Neural progenitor cell (in vitro differentiated cells): ENCODE measurements around the gene BTG4.

ENCODE experiments used
- CTCF ChIP-seq: fragments of 200-600 bp; sonication (generic); IDR thresholded peaks from 2 replicates; pipeline ENCODE4 v1.5.1; 2017; ENCODE audit warnings: antibody characterized with exemption, mild to moderate bottlenecking
- EZH2 ChIP-seq: fragments of 200-600 bp; sonication (generic); IDR thresholded peaks from 2 replicates; pipeline ENCODE4 v1.6.1; 2017; ENCODE audit warnings: antibody characterized with exemption, mild to moderate bottlenecking, moderate library complexity
- EZH2phosphoT487 ChIP-seq: fragments of 200-600 bp; sonication (generic); IDR thresholded peaks from 2 replicates; pipeline ENCODE4 v1.6.1; 2017; ENCODE audit warnings: antibody characterized with exemption

GRCh38 chr11:111449696-111450479 lies 62.3 kb downstream of the BTG4 start:
- TF ChIP-seq EZH2phosphoT487 (no peak), CTCF (no peak), EZH2 (no peak)
